ENCODE data around the gene RANGAP1.

DNA sequence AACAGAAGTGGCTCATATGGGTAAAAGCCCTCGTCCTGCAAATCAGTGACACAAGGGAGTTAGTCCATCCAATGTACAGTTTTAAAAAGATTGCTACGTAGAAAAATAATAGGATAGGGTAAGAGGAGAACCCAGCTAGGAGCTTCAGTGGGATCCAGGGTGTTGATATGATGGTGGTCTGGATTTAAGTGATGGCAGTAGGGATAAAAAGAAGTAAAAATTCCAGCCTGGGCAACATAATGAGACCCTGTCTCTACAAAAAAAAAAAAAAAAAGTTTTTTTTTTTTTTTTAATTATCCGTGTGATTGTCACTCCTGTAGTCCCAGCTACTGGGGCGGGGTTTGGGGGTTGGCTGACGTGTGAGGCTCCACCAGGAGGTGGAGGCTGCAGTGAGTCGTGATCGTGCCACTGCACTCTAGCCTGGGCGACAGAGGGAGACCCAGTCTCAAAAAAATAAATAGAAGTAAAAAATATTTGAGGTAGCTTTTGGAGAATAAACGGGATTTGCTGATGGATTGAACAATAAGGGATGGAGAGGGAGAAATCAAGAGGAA is 87.9 kb downstream of the RANGAP1 start:
- TF ChIP-seq FOSL1 (IDR thresholded peaks at IDR 0.05; ENCODE audit: insufficient read depth, low read depth, low read length) = no peak
- TF ChIP-seq HDAC2 (IDR thresholded peaks at IDR 0.05; ENCODE audit: borderline replicate concordance in 1 of 2, low read depth in 2 of 2, low read length in 2 of 2) = 0 out of 4 replicates have a peak, but pooled peaks of 1 of the 2 experiments have one; percentile 12
- TF ChIP-seq, protein P1, sequence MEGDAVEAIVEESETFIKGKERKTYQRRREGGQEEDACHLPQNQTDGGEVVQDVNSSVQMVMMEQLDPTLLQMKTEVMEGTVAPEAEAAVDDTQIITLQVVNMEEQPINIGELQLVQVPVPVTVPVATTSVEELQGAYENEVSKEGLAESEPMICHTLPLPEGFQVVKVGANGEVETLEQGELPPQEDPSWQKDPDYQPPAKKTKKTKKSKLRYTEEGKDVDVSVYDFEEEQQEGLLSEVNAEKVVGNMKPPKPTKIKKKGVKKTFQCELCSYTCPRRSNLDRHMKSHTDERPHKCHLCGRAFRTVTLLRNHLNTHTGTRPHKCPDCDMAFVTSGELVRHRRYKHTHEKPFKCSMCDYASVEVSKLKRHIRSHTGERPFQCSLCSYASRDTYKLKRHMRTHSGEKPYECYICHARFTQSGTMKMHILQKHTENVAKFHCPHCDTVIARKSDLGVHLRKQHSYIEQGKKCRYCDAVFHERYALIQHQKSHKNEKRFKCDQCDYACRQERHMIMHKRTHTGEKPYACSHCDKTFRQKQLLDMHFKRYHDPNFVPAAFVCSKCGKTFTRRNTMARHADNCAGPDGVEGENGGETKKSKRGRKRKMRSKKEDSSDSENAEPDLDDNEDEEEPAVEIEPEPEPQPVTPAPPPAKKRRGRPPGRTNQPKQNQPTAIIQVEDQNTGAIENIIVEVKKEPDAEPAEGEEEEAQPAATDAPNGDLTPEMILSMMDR (IDR thresholded peaks at IDR 0.05; ENCODE audit: control extremely low read depth in 1 of 3, insufficient read depth in 1 of 3, low read depth in 1 of 3, low read length in 3 of 3) = peak in 1 of 3 experiments; percentile 0; a peak in 1 of 4 replicates
- no peak for TF ChIP-seq TAF1 (IDR thresholded peaks at IDR 0.05; ENCODE audit: low read depth, low read length)
- no peak for TF ChIP-seq POLR2A (IDR thresholded peaks at IDR 0.05; ENCODE audit: control extremely low read depth in 1 of 2, low read depth in 2 of 2, low read length in 2 of 2)
- no peak; a peak in 1 of 4 replicates for TF ChIP-seq RAD21 (IDR thresholded peaks at IDR 0.05 in 1 of 2, conservative IDR thresholded peaks at IDR 0.05 in 1 of 2; ENCODE audit: low read depth in 2 of 2, low read length in 2 of 2)
